Type B pancreatic cell (in vitro differentiated cells): ENCODE results near the gene XXYLT1. TPM values are rescaled to one million over a fixed set of nuclear protein-coding genes. Genes with fewer than 3 reads are reported as not detected.
A peak's percentile ranks its signal among the peaks of the same experiment; 100 is the strongest.

ENCODE experiments used
- DNase-seq: peaks from one replicate; pipeline ENCODE4 v3.0.0; 2021; ENCODE audit warnings: mixed read lengths; ENCODE audit not compliant: unreplicated experiment; ENCODE audit errors: extremely low spot score
- H3K27ac Mint-ChIP-seq: 2 replicates; pipeline ENCODE4 v1.8.0; 2021; ENCODE audit warnings: mild to moderate bottlenecking, mixed read lengths
- H3K27me3 Mint-ChIP-seq: 2 replicates; pipeline ENCODE4 v1.8.0; 2021; ENCODE audit warnings: mixed read lengths
- H3K36me3 Mint-ChIP-seq: 2 replicates; pipeline ENCODE4 v1.8.0; 2021; ENCODE audit warnings: mixed read lengths
- H3K4me1 Mint-ChIP-seq: one replicate; pipeline ENCODE4 v1.8.0; 2021; ENCODE audit warnings: mixed read lengths; ENCODE audit not compliant: unreplicated experiment
- H3K4me3 Mint-ChIP-seq: 2 replicates; pipeline ENCODE4 v1.8.0; 2021; ENCODE audit warnings: mild to moderate bottlenecking, mixed read lengths
- H3K9me3 Mint-ChIP-seq: 2 replicates; pipeline ENCODE4 v1.8.0; 2021; ENCODE audit warnings: mixed read lengths
- total RNA-seq: library from RNA; stranded (reverse); gene quantifications from 2 replicates; pipeline ENCODE4 v1.2.1, GENCODE V29; 2021; ENCODE audit warnings: low replicate concordance
- TF ChIP-seq, protein P1 (sequence below): fragments of 200-600 bp; sonication (generic); conservative IDR thresholded peaks from 2 replicates; pipeline ENCODE4 v1.5.0; 2021; ENCODE audit warnings: antibody characterized with exemption, mild to moderate bottlenecking

XXYLT1 gene
- total RNA-seq, 1 donor from 2014 or later: 27.0 TPM

DNA sequence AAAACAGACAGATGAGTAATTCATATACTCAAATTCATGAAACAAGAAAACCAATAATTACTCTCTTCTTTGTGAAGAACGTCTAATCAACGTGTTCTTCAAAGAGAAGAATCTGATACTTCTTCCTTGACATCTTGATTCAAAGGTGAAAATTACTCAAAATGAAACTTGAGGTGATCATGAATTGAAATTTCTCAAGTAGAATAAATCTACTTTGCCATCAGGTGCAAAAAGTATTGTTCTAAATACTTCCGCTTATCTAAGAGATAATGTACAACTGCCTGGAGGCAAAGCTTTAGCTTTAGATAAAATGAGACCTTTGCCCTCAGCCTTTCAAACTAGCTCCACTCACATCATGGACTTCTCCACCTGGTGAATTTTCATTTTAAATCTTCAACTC lies 13.9 kb upstream of the XXYLT1 start:
- H3K27ac Mint-ChIP-seq: no peak overlapping the region
- H3K27me3 Mint-ChIP-seq: no peaks in the 10 kb centered on the region
- no peak for DNase-seq
- no peak overlapping the region for H3K4me3 Mint-ChIP-seq
- peaks cover 9% of the 10 kb centered on the region for H3K36me3 Mint-ChIP-seq
- TF ChIP-seq, protein P1, sequence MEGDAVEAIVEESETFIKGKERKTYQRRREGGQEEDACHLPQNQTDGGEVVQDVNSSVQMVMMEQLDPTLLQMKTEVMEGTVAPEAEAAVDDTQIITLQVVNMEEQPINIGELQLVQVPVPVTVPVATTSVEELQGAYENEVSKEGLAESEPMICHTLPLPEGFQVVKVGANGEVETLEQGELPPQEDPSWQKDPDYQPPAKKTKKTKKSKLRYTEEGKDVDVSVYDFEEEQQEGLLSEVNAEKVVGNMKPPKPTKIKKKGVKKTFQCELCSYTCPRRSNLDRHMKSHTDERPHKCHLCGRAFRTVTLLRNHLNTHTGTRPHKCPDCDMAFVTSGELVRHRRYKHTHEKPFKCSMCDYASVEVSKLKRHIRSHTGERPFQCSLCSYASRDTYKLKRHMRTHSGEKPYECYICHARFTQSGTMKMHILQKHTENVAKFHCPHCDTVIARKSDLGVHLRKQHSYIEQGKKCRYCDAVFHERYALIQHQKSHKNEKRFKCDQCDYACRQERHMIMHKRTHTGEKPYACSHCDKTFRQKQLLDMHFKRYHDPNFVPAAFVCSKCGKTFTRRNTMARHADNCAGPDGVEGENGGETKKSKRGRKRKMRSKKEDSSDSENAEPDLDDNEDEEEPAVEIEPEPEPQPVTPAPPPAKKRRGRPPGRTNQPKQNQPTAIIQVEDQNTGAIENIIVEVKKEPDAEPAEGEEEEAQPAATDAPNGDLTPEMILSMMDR: no peak
- no peaks in the 10 kb centered on the region for H3K4me1 Mint-ChIP-seq
- H3K9me3 Mint-ChIP-seq: no peaks in the 10 kb centered on the region

DNA sequence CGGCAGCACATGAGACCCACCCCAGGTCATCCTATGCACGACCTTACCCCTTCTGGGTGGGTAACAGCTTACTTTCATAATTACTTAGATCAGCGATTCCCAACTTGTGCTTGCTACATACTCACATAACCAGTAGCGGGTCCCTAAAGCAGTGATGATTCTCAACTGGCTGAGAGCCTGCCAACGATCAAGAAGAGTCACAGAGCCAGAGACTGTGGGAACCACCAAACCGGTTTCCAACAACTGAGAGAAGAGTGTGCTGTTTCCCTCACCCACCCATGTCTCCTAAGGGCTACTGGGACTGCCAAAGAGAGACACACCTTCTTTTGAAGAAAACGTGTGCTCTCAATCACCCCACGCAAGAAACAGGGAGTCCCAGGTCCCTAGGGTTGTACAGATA lies 12.0 kb upstream of the XXYLT1 start:
- H3K36me3 Mint-ChIP-seq: peaks cover 9% of the 10 kb centered on the region
- H3K4me1 Mint-ChIP-seq: no peaks in the 10 kb centered on the region
- no peaks in the 10 kb centered on the region for H3K27me3 Mint-ChIP-seq
- no peaks in the 10 kb centered on the region for H3K9me3 Mint-ChIP-seq
- TF ChIP-seq, protein P1: no peak
- peak overlapping the region; percentile 44 for H3K4me3 Mint-ChIP-seq
- H3K27ac Mint-ChIP-seq: peak overlapping the region; percentile 87
- DNase-seq: no peak

DNA sequence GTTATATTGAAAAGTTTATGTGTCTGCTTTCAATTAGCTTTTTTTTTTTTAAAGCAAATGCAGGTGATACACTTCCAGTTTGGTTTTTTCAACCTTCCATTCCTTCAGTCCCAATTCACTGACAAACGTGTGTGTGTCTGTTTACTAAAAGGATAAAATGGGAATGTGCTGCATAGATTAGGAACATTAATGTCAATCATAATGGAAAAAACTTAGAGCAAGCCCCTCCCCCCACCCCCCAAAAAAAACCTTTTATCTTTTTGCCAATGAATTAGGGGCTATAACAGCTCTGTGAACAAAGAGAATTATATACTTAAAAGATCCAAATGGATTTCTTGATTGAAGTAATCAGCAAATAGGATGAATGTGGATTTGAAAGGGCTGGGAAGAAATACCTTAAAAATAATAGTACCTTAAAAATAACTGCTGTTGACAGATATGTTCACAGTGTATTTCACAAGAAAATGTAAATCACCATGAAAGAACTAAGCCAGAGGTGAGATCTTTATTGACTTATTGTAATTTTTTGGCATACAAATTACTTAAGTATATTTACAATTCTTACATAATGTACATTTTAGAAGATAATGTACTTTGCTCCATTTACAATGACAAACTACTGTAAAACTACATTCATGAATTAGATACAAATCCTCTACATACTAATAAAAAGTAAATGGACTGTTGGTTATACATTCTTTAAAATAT lies 3.5 kb upstream of the XXYLT1 start:
- TF ChIP-seq, protein P1: no peak
- Mint-ChIP-seq H3K4me1 (peaks cover 11% of the 10 kb centered on the region), H3K36me3 (no peaks in the 10 kb centered on the region), H3K9me3 (no peaks in the 10 kb centered on the region), H3K27ac (no peak overlapping the region), H3K4me3 (no peak overlapping the region), H3K27me3 (no peaks in the 10 kb centered on the region)
- no peak for DNase-seq

DNA sequence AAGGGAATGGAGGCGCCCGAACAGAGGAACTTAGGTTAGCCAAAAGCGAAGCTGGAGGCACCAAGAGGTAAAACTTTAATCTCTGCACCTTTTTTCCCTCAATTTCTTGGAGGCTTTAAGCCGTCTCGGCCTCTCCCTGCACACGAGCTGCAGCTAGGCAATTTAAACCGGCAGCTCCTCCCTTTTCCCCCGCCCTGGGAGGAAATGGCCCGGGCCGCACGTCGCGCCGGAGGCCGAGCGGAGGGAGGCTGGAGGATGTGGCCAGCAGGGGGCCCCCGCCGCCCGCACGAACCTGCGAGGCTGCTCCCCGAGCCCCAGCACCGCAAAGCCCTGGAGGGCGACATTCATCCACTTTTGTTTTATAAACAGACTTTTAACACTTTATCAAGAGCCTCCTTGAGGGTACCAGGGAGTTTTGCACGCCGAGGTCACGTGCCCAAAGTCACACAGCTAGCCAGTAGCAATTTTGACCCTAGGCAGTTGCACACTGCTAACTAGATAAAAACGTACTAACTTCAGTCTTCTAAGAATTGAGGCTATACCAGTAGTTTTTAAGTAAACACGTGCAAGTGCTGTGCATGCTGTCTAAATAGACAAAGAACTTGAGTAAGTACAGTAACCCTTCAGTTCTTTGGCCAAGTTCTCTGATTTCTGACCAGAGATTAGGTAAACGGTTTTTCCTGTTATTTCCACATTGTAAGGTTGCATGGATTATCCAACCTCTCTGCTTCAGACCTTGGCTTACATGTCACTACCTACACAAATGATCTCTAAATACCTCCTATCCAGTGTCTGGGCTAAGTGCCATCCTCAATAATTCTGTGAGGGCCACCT lies 668 bp upstream of the XXYLT1 start:
- H3K4me3 Mint-ChIP-seq: peak overlapping the region; percentile 94
- TF ChIP-seq, protein P1: peak; percentile 98
- peaks cover 10% of the 10 kb centered on the region for H3K36me3 Mint-ChIP-seq
- no peaks in the 10 kb centered on the region for H3K27me3 Mint-ChIP-seq
- peaks cover 24% of the 10 kb centered on the region for H3K4me1 Mint-ChIP-seq
- no peaks in the 10 kb centered on the region for H3K9me3 Mint-ChIP-seq
- peak; percentile 94 for DNase-seq
- peak overlapping the region; percentile 85 for H3K27ac Mint-ChIP-seq

DNA sequence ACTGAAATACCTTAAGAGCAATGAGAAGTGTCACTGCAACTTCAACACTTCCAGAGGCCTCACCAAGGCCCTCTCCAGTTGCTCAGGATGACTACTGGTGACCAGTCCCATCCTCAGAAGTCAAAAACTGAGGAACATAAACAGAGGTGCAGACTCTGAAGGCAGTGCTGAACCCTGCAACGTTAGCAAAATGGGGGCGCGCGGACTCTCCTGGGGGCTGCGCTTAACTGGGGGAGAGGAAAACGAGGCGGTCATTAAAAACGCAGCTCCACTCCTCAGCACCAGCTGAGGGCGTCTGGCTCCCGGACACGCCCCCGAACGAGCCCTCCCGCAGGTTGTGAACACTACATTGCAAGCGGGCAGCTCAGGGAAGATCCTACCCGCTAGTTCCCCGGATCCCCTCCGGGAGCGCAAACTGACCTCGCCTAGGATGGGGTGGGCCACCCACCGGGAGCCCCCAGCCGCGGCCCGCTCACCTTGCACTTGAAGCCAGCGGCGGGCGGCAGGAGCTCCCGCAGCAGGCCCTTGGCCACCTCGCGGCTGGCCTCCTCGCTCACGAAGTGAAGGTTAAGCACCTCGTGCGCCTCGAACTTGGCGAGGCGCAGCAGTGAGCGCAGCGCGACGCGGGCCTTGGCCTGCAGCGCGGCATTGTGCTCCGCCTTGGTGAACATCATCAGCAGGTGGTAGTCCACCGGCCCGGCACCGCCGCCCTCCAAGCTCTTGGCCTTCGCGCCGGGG lies 711 bp downstream of the XXYLT1 start:
- TF ChIP-seq, protein P1: no peak
- Mint-ChIP-seq H3K9me3 (no peaks in the 10 kb centered on the region), H3K27ac (peak overlapping the region; percentile 51), H3K36me3 (peaks cover 10% of the 10 kb centered on the region), H3K4me1 (peaks cover 24% of the 10 kb centered on the region), H3K27me3 (no peaks in the 10 kb centered on the region), H3K4me3 (peak overlapping the region; percentile 91)
- no peak for DNase-seq
